ENCODE measurements around the gene APC2. TPM values are rescaled to one million over a fixed set of nuclear protein-coding genes. Genes with fewer than 3 reads are reported as not detected.
A peak's percentile ranks its signal among the peaks of the same experiment; 100 is the strongest.

APC2 gene
- total RNA-seq, 1 experiment from 2014 or later: 1.4 TPM

- peaks cover 12% of the 10 kb centered on the region for H3K4me1 ChIP-seq (ENCODE audit: insufficient read depth, low read length)
- ATAC-seq (no peak), DNase-seq (no peak)
- intact Hi-C loops (cut with micrococcal nuclease): no loop called here
- H3K27me3 ChIP-seq (ENCODE audit: low read length): no peaks in the 10 kb centered on the region
- H4K20me1 ChIP-seq (ENCODE audit: low read length): no peaks in the 10 kb centered on the region
- TSS peak; percentile 83 for BruUV-seq (replicated peaks)
- peak overlapping the region; percentile 92 for H3K4me2 ChIP-seq (ENCODE audit: low read length)
- no peaks in the 10 kb centered on the region for H3K9me3 ChIP-seq (ENCODE audit: low read length)
- no peak overlapping the region for H3K27ac ChIP-seq (ENCODE audit: low read length)
- 0 out of 2 replicates have a peak, but pooled peaks cover 3% of the 10 kb centered on the region for H3K79me2 ChIP-seq (ENCODE audit: low read length)
- peak overlapping the region; percentile 93 for H2AFZ ChIP-seq (ENCODE audit: low read length)
- peak overlapping the region; percentile 76 for H3K4me3 ChIP-seq (ENCODE audit: low read length)
- ChIA-PET POLR2A (ENCODE audit: unreplicated experiment) (no interaction called here), CTCF (no interaction called here)
- peak overlapping the region; percentile 67 for H3K9ac ChIP-seq (ENCODE audit: low read length)
- no peaks in the 10 kb centered on the region for H3K9me2 ChIP-seq (replicated peaks; ENCODE audit: low read length)
- H3F3A ChIP-seq (ENCODE audit: low read length, unreplicated experiment): no peaks in the 10 kb centered on the region
- no peaks in the 10 kb centered on the region for H3K36me3 ChIP-seq (ENCODE audit: low read depth, low read length)
- TF ChIP-seq CTCF (conservative IDR thresholded peaks at IDR 0.05; ENCODE audit: low read depth, low read length): no peak
- no peak for TF ChIP-seq EZH2phosphoT487 (IDR thresholded peaks at IDR 0.05; ENCODE audit: borderline replicate concordance, low read length)
- TF ChIP-seq EZH2 (IDR thresholded peaks at IDR 0.05; ENCODE audit: low read length, unreplicated experiment): no peak
Measured at GRCh38 chr19:1489463-1490310, 39.8 kb downstream of the APC2 start.

DNA sequence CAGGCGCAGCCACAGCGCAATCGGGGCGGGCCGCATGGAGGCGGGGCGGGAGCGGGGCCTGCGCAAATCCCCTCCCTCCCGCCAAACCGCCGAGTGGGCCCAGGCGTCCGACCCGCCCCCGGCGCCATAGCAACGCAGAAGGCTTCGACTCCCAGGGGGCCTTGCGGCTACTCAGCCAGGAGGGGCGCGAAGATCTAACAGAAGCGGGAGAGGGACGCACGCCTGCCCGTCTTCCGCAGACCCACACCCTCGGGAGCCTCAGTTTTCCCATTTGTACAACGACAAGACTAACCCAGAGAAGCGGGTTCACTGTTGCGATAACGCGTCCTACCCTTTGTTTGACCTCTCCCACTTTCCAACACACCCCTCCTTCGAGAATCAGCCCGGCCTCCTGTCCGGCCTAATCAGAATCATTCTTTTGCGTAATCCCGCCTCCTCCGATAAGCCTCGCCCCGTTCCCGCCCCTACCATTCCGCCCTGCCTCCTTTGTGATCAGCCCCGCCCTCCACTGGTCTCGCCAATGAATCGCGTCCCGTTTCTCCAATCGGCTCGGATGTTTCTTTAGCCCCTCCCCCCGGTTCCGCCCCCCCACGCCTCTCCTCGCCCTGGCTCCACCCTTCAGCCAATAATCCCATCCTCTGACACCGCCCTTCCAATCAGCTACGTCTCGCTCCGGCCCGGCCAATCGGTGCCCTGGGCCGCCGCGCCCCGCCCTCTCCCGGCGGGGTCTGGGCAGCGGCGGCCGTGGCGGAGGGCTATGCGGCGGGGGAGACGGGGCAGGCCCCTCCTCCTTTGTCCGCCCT, 40.6 kb downstream of the APC2 start, which contains the start of gene PCSK4:
PCSK4 (minus strand) TSS at position 40 of the 803 bp plus-strand sequence; CDS start at position 36, 4 bp downstream.
- Histone ChIP-seq H3K9ac (ENCODE audit: low read length) (peak within 1 kb of the TSS; percentile 67), H3K27me3 (ENCODE audit: low read length) (no peaks in the 10 kb centered on the region), H3K9me2 (replicated peaks; ENCODE audit: low read length) (no peaks in the 10 kb centered on the region), H3K27ac (ENCODE audit: low read length) (no peak within 1 kb of the TSS), H2AFZ (ENCODE audit: low read length) (peak within 1 kb of the TSS; percentile 93), H3K9me3 (ENCODE audit: low read length) (no peaks in the 10 kb centered on the region), H3K36me3 (ENCODE audit: low read depth, low read length) (no peaks in the 10 kb centered on the region), H3K4me3 (ENCODE audit: low read length) (peak within 1 kb of the TSS; percentile 76), H3K4me1 (ENCODE audit: insufficient read depth, low read length) (peaks cover 12% of the 10 kb centered on the region), H4K20me1 (ENCODE audit: low read length) (no peaks in the 10 kb centered on the region), H3K4me2 (ENCODE audit: low read length) (peak within 1 kb of the TSS; percentile 92), H3F3A (ENCODE audit: low read length, unreplicated experiment) (no peaks in the 10 kb centered on the region), H3K79me2 (ENCODE audit: low read length) (0 out of 2 replicates have a peak, but pooled peaks cover 3% of the 10 kb centered on the region)
- ChIA-PET POLR2A (ENCODE audit: unreplicated experiment) (no interaction called here), CTCF (interaction anchor here (0.6 to 1.0 kb wide), 2 partner anchors 19 to 256 kb away, joined by 3 to 4 read pairs; no protein-coding TSS in a partner anchor)
- intact Hi-C loops (cut with micrococcal nuclease): no loop called here
- DNase-seq (peak; percentile 96), ATAC-seq (peak; percentile 88)
- no TSS peak for BruUV-seq (replicated peaks)
- TF ChIP-seq EZH2phosphoT487 (IDR thresholded peaks at IDR 0.05; ENCODE audit: borderline replicate concordance, low read length) (no peak), CTCF (conservative IDR thresholded peaks at IDR 0.05; ENCODE audit: low read depth, low read length) (no peak), EZH2 (IDR thresholded peaks at IDR 0.05; ENCODE audit: low read length, unreplicated experiment) (no peak)

All from PC-3 (cell line).